HCT116 (cell line): ENCODE measurements around the gene SLC26A3. TPM values are rescaled to one million over a fixed set of nuclear protein-coding genes. Genes with fewer than 3 reads are reported as not detected.

Source experiments
- ATAC-seq: fragments of 200-7000 bp; cut with Tn5 transposase; 2 replicates; pipeline ENCODE4 v1.9.1; 2020; ENCODE audit warnings: mild to moderate bottlenecking, moderate library complexity
- BruUV-seq: library from RNA; stranded (reverse); fragments of 400-500 nt; replicated peaks from 2 replicates; lab custom pipeline; 2021; lab: Mats Ljungman, UMichigan
- CTCF ChIA-PET: fragments of 300-600 bp; sonication (Branson Sonifier 250); formaldehyde crosslinking; loops from one replicate; lab custom pipeline; 2021; ENCODE audit warnings: antibody characterized with exemption; lab: Charles Lee
- POLR2A ChIA-PET: fragments of 300-600, 350-600 bp; sonication (Branson Sonifier 250); formaldehyde crosslinking; loops from one replicate; lab custom pipeline; 2021; ENCODE audit warnings: antibody characterized with exemption; lab: Charles Lee
- RAD21 ChIA-PET, 2 experiments: fragments of 300-600 bp; sonication (Branson Sonifier 250); formaldehyde crosslinking; loops; one replicate each; lab custom pipeline; 2023; ENCODE audit warnings: low total read pairs in 2 of 2; ENCODE audit not compliant: uncharacterized antibody in 2 of 2, unreplicated experiment in 2 of 2, low non-redundant PET in 1 of 2; lab: Charles Lee
- DNase-seq: peaks from one replicate; pipeline ENCODE4 v3.0.0-alpha.2; 2010; ENCODE audit warnings: low read depth, low spot score
- H2AFZ ChIP-seq: fragments of 200-600 bp; shearing (Covaris generic), sonication (generic); 2 replicates; pipeline ENCODE4 v1.6.1; 2017; ENCODE audit warnings: low read depth, mixed run types, mixed read lengths, antibody characterized with exemption, low read length; ENCODE audit not compliant: poor library complexity, severe bottlenecking
- H3K27ac ChIP-seq: 2 replicates; pipeline ENCODE4 v1.5.1; 2012; ENCODE audit warnings: low read depth, low read length
- H3K27me3 ChIP-seq: fragments of 200-600 bp; sonication (generic); 2 replicates; pipeline ENCODE4 v1.6.1; 2016; ENCODE audit warnings: mixed run types, low read length, mixed read lengths; ENCODE audit not compliant: insufficient read depth
- H3K36me3 ChIP-seq, 2 experiments: fragments of 200-500 bp in 1 of 2; fragments of 200-600 bp in 1 of 2; sonication (Bioruptor generic) in 1 of 2; sonication (generic) in 1 of 2; 2 replicates each; pipeline versions ENCODE4 v1.5.1 to v1.6.1; 2014 to 2016; ENCODE audit warnings: low read length in 2 of 2, inconsistent platforms in 1 of 2, mixed read lengths in 1 of 2, mixed run types in 1 of 2; ENCODE audit not compliant: insufficient read depth in 2 of 2, control insufficient read depth in 1 of 2
- H3K4me1 ChIP-seq, 2 experiments: fragments of 200-600 bp in 1 of 2; sonication (generic) in 1 of 2; 2 replicates each; pipeline versions ENCODE4 v1.5.1 to v1.6.1; 2012 to 2017; ENCODE audit warnings: low read length in 2 of 2, inconsistent platforms in 1 of 2, mild to moderate bottlenecking in 1 of 2, mixed read lengths in 1 of 2, mixed run types in 1 of 2, moderate library complexity in 1 of 2; ENCODE audit not compliant: insufficient read depth in 2 of 2, control insufficient read depth in 1 of 2
- H3K4me2 ChIP-seq: fragments of 200-600 bp; sonication (generic); 2 replicates; pipeline ENCODE4 v1.6.1; 2017; ENCODE audit warnings: mixed run types, low read length, mixed read lengths
- H3K4me3 ChIP-seq, 2 experiments: fragments of 200-600 bp in 1 of 2; sonication (generic) in 1 of 2; replicated peaks in 1 of 2; 2 replicates each; pipeline ENCODE4 v1.5.1; 2011 to 2016; ENCODE audit warnings: low read length in 2 of 2, control low read depth in 1 of 2, low read depth in 1 of 2, mild to moderate bottlenecking in 1 of 2, mixed read lengths in 1 of 2, mixed run types in 1 of 2
- H3K79me2 ChIP-seq: fragments of 200-600 bp; sonication (generic); 2 replicates; pipeline ENCODE4 v1.6.1; 2017; ENCODE audit warnings: mild to moderate bottlenecking, mixed run types, low read length, moderate library complexity, mixed read lengths; ENCODE audit not compliant: insufficient read depth
- H3K9ac ChIP-seq: fragments of 200-600 bp; sonication (generic); 2 replicates; pipeline ENCODE4 v1.6.1; 2016; ENCODE audit warnings: low read length, mixed read lengths
- H3K9me2 ChIP-seq: fragments of 200-600 bp; sonication (generic), shearing (Covaris generic); 2 replicates; pipeline ENCODE4 v1.6.1; 2017; ENCODE audit warnings: mixed run types, mild to moderate bottlenecking, moderate library complexity; ENCODE audit not compliant: insufficient read depth
- H3K9me3 ChIP-seq, 2 experiments: fragments of 200-500 bp in 1 of 2; fragments of 200-600 bp in 1 of 2; sonication (Bioruptor generic) in 1 of 2; sonication (generic) in 1 of 2; 2 replicates each; pipeline ENCODE4 v1.6.1; 2014 to 2017; ENCODE audit warnings: low read length in 2 of 2, mixed read lengths in 2 of 2, inconsistent platforms in 1 of 2, low read depth in 1 of 2, mild to moderate bottlenecking in 1 of 2, mixed run types in 1 of 2, moderate library complexity in 1 of 2; ENCODE audit not compliant: control insufficient read depth in 1 of 2, insufficient read depth in 1 of 2
- H4K20me1 ChIP-seq: fragments of 200-600 bp; sonication (generic), shearing (Covaris generic); 2 replicates; pipeline ENCODE4 v1.6.1; 2017; ENCODE audit warnings: mixed run types, mild to moderate bottlenecking, moderate library complexity; ENCODE audit not compliant: insufficient read depth
- CBX3 ChIP-seq: IDR thresholded peaks from 2 replicates; pipeline ENCODE4 v1.6.1; 2012; ENCODE audit warnings: low read depth
- ELF1 ChIP-seq: IDR thresholded peaks from 2 replicates; pipeline ENCODE4 v1.6.1; 2012; ENCODE audit warnings: low read depth, borderline replicate concordance
- EZH2 ChIP-seq: fragments of 200-600 bp; sonication (generic); IDR thresholded peaks from 2 replicates; pipeline ENCODE4 v1.6.1; 2017; ENCODE audit warnings: antibody characterized with exemption, mixed run types
- EZH2phosphoT487 ChIP-seq: fragments of 200-600 bp; IDR thresholded peaks from 2 replicates; pipeline ENCODE4 v1.6.1; 2018; ENCODE audit warnings: antibody characterized with exemption, borderline replicate concordance
- FOSL1 ChIP-seq: IDR thresholded peaks from 2 replicates; pipeline ENCODE4 v1.6.1; 2012; ENCODE audit warnings: low read depth
- JUND ChIP-seq: IDR thresholded peaks from 2 replicates; pipeline ENCODE4 v1.6.1; 2012
- SIN3A ChIP-seq: IDR thresholded peaks from 2 replicates; pipeline ENCODE4 v1.6.1; 2012; ENCODE audit warnings: low read depth
- SP1 ChIP-seq: IDR thresholded peaks from 2 replicates; pipeline ENCODE4 v1.6.1; 2012; ENCODE audit warnings: low read depth
- ZFX ChIP-seq: fragments of 450-650 bp; IDR thresholded peaks from 2 replicates; pipeline ENCODE4 v1.6.1; 2017
- ZNF274 ChIP-seq: fragments of 200-500 bp; sonication (Bioruptor generic); IDR thresholded peaks from 2 replicates; pipeline ENCODE4 v1.6.1; 2014; ENCODE audit warnings: mild to moderate bottlenecking, low read depth, low read length, inconsistent platforms
- intact Hi-C: fragments of 100-400 bp; cut with micrococcal nuclease; formaldehyde crosslinking; loops from 2 replicates; pipeline ENCODE4 v1.10.0; 2022
- total RNA-seq: library from RNA; stranded (reverse); gene quantifications from one replicate; pipeline ENCODE4 v1.2.1, GENCODE V29; 2021; ENCODE audit not compliant: unreplicated experiment
- TF ChIP-seq, protein P1 (sequence below): IDR thresholded peaks from 2 replicates; pipeline ENCODE4 v1.6.1; 2011; ENCODE audit warnings: mild to moderate bottlenecking, low read length, moderate library complexity; ENCODE audit not compliant: insufficient replicate concordance; ENCODE audit errors: extremely low read depth
- TF ChIP-seq, protein P2 (sequence below): IDR thresholded peaks from 2 replicates; pipeline ENCODE4 v1.6.1; 2012; ENCODE audit warnings: low read depth
- TF ChIP-seq, protein P3 (sequence below), 3 experiments: fragments of 200-600 bp in 1 of 3; sonication (generic) in 1 of 3; IDR thresholded peaks in 2 of 3; conservative IDR thresholded peaks in 1 of 3; 2 replicates each; pipeline ENCODE4 v1.5.1; 2012 to 2017; ENCODE audit warnings: low read depth in 2 of 3, low read length in 2 of 3, antibody characterized with exemption in 1 of 3, borderline replicate concordance in 1 of 3, control low read depth in 1 of 3, mild to moderate bottlenecking in 1 of 3, mixed read lengths in 1 of 3, mixed run types in 1 of 3, moderate library complexity in 1 of 3; ENCODE audit not compliant: insufficient read depth in 1 of 3

Gene SLC26A3
- total RNA-seq, 1 experiment from 2014 or later: 0.54 TPM

DNA sequence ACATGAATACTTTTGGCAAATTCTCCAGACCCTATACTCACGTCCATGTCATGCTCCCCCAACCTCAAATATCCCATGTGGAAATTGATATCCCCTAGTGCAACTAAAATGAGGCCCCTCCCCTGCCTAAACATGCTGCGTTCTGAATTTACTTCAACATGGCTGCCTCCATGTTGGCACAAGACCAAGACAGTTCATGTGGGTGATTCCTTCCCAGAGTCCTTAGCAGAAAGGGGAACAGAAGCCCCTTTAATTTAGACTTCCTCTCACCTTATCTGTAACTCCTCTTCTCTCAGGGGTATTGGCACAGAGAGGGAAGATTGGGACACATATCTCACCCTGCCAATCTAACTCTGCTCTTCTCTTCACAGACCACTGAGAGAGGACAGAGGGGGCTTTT lies 24.5 kb upstream of the SLC26A3 start:
- Histone ChIP-seq H3K9me3 (no peaks in the 10 kb centered on the region), H4K20me1 (no peaks in the 10 kb centered on the region), H3K9me2 (no peaks in the 10 kb centered on the region), H3K4me2 (no peak overlapping the region), H3K27ac (no peak overlapping the region), H3K79me2 (no peaks in the 10 kb centered on the region), H3K4me3 (no peak overlapping the region), H3K9ac (no peak overlapping the region), H3K27me3 (no peaks in the 10 kb centered on the region), H3K4me1 (no peaks in the 10 kb centered on the region), H2AFZ (no peak overlapping the region), H3K36me3 (no peaks in the 10 kb centered on the region)
- ChIA-PET POLR2A (no interaction called here), CTCF (no interaction called here), RAD21 (no interaction called here)
- ATAC-seq (no peak), DNase-seq (no peak)
- BruUV-seq: no TSS peak
- TF ChIP-seq EZH2phosphoT487: no peak
- TF ChIP-seq, protein P1, sequence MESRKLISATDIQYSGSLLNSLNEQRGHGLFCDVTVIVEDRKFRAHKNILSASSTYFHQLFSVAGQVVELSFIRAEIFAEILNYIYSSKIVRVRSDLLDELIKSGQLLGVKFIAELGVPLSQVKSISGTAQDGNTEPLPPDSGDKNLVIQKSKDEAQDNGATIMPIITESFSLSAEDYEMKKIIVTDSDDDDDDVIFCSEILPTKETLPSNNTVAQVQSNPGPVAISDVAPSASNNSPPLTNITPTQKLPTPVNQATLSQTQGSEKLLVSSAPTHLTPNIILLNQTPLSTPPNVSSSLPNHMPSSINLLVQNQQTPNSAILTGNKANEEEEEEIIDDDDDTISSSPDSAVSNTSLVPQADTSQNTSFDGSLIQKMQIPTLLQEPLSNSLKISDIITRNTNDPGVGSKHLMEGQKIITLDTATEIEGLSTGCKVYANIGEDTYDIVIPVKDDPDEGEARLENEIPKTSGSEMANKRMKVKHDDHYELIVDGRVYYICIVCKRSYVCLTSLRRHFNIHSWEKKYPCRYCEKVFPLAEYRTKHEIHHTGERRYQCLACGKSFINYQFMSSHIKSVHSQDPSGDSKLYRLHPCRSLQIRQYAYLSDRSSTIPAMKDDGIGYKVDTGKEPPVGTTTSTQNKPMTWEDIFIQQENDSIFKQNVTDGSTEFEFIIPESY: no peak
- TF ChIP-seq SIN3A: no peak
- no peak for TF ChIP-seq SP1
- TF ChIP-seq, protein P2, sequence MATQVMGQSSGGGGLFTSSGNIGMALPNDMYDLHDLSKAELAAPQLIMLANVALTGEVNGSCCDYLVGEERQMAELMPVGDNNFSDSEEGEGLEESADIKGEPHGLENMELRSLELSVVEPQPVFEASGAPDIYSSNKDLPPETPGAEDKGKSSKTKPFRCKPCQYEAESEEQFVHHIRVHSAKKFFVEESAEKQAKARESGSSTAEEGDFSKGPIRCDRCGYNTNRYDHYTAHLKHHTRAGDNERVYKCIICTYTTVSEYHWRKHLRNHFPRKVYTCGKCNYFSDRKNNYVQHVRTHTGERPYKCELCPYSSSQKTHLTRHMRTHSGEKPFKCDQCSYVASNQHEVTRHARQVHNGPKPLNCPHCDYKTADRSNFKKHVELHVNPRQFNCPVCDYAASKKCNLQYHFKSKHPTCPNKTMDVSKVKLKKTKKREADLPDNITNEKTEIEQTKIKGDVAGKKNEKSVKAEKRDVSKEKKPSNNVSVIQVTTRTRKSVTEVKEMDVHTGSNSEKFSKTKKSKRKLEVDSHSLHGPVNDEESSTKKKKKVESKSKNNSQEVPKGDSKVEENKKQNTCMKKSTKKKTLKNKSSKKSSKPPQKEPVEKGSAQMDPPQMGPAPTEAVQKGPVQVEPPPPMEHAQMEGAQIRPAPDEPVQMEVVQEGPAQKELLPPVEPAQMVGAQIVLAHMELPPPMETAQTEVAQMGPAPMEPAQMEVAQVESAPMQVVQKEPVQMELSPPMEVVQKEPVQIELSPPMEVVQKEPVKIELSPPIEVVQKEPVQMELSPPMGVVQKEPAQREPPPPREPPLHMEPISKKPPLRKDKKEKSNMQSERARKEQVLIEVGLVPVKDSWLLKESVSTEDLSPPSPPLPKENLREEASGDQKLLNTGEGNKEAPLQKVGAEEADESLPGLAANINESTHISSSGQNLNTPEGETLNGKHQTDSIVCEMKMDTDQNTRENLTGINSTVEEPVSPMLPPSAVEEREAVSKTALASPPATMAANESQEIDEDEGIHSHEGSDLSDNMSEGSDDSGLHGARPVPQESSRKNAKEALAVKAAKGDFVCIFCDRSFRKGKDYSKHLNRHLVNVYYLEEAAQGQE: no peak
- TF ChIP-seq FOSL1: no peak
- TF ChIP-seq EZH2: no peak
- no peak for TF ChIP-seq ELF1
- TF ChIP-seq ZFX: no peak
- no peak for TF ChIP-seq JUND
- TF ChIP-seq, protein P3, sequence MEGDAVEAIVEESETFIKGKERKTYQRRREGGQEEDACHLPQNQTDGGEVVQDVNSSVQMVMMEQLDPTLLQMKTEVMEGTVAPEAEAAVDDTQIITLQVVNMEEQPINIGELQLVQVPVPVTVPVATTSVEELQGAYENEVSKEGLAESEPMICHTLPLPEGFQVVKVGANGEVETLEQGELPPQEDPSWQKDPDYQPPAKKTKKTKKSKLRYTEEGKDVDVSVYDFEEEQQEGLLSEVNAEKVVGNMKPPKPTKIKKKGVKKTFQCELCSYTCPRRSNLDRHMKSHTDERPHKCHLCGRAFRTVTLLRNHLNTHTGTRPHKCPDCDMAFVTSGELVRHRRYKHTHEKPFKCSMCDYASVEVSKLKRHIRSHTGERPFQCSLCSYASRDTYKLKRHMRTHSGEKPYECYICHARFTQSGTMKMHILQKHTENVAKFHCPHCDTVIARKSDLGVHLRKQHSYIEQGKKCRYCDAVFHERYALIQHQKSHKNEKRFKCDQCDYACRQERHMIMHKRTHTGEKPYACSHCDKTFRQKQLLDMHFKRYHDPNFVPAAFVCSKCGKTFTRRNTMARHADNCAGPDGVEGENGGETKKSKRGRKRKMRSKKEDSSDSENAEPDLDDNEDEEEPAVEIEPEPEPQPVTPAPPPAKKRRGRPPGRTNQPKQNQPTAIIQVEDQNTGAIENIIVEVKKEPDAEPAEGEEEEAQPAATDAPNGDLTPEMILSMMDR (IDR thresholded peaks at IDR 0.05 in 2 of 3, conservative IDR thresholded peaks at IDR 0.05 in 1 of 3; ENCODE audit: borderline replicate concordance in 1 of 3, insufficient read depth in 1 of 3, low read depth in 2 of 3, low read length in 2 of 3): no peak
- TF ChIP-seq CBX3: no peak
- no peak for TF ChIP-seq ZNF274
- intact Hi-C loops: no loop called here
